Right atrium auricular region (tissue), 2 donors: ENCODE data around the gene NT5C3B. TPM values are rescaled to one million over a fixed set of nuclear protein-coding genes. Genes with fewer than 3 reads are reported as not detected.

ENCODE experiments used
- DNase-seq: peaks from one replicate; pipeline ENCODE4 v3.0.0-alpha.2; 2019; ENCODE audit warnings: low spot score
- H3K27ac ChIP-seq, 2 donors: fragments of 200-600 bp; sonication (generic); 1 replicate in 1 of 2; 2 replicates in 1 of 2; pipeline ENCODE4 v1.5.1; 2016 to 2019
- H3K27me3 ChIP-seq, 2 donors: fragments of 200-600 bp; sonication (generic); one replicate each; pipeline versions ENCODE4 v1.5.1 to v1.6.0; 2017 to 2019
- H3K36me3 ChIP-seq: fragments of 200-600 bp; sonication (generic); one replicate; pipeline ENCODE4 v1.5.1; 2016
- H3K4me1 ChIP-seq, 2 donors: fragments of 200-600 bp; sonication (generic); one replicate each; pipeline versions ENCODE4 v1.5.1 to v1.6.0; 2017 to 2019
- H3K4me3 ChIP-seq, 2 donors: fragments of 200-600 bp; sonication (generic); 1 replicate in 1 of 2; 2 replicates in 1 of 2; pipeline ENCODE4 v1.5.1; 2017 to 2019; ENCODE audit warnings: mild to moderate bottlenecking in 1 of 2, moderate library complexity in 1 of 2
- H3K9me3 ChIP-seq, 2 donors: fragments of 200-600 bp; sonication (generic); one replicate each; pipeline ENCODE4 v1.5.1; 2019
- CTCF ChIP-seq, 2 donors: fragments of 200-600 bp; sonication (generic); IDR thresholded peaks; one replicate each; pipeline ENCODE4 v1.5.1; 2019; ENCODE audit warnings: antibody characterized with exemption in 2 of 2
- total RNA-seq, 2 donors: library from RNA; depleted of rRNA; stranded (reverse); fragments of >200 nt; gene quantifications; one replicate each; pipeline ENCODE4 v1.1.0, GENCODE V29; 2016

NT5C3B gene
- total RNA-seq, 2 donors from 2014 or later = 27.1 to 43.3 TPM

- Histone ChIP-seq H3K36me3 (peaks cover 5% of the 10 kb centered on the region), H3K27ac (no peak overlapping the region), H3K27me3 (no peaks in the 10 kb centered on the region), H3K4me1 (peaks cover 0 to 11% of the 10 kb centered on the region in 2 donors), H3K9me3 (no peaks in the 10 kb centered on the region), H3K4me3 (no peak overlapping the region)
- TF ChIP-seq CTCF (IDR thresholded peaks at IDR 0.05) = no peak
- no peak for DNase-seq
These were observed 35.2 kb downstream of the NT5C3B start for GRCh38 chr17:41800601-41801373.

DNA sequence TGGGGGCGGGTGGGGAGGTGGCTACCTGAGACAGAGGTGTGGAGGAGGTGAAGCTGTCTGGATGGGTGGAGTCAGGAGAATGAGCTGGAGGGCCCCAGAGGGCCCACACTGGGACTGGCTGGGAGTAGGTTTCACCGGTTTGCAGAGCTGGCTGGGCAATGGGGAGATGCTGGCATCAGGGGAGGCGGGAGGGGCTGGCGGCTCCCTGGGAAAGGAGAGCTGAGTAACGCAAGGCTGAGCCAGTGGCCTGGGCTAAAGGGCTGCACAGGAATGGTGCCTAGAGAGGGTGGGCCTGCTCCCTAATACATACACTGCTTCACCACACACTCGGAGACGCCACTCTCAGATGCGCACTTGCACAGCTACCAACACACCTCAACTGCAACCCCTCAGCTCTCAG lies 36.7 kb downstream of the NT5C3B start:
- Histone ChIP-seq H3K4me3 (no peak overlapping the region), H3K9me3 (no peaks in the 10 kb centered on the region), H3K36me3 (no peaks in the 10 kb centered on the region), H3K27ac (no peak overlapping the region), H3K27me3 (no peaks in the 10 kb centered on the region), H3K4me1 (peaks cover 0 to 14% of the 10 kb centered on the region in 2 donors)
- TF ChIP-seq CTCF (IDR thresholded peaks at IDR 0.05) = no peak
- DNase-seq = no peak

GRCh38 chr17:41797377-41797776 lies 38.7 kb downstream of the NT5C3B start:
- DNase-seq = no peak
- Histone ChIP-seq H3K4me3 (no peak overlapping the region), H3K27ac (no peak overlapping the region), H3K27me3 (no peaks in the 10 kb centered on the region), H3K9me3 (no peaks in the 10 kb centered on the region), H3K4me1 (peaks cover 0 to 34% of the 10 kb centered on the region in 2 donors), H3K36me3 (no peaks in the 10 kb centered on the region)
- TF ChIP-seq CTCF (IDR thresholded peaks at IDR 0.05) = no peak

DNA sequence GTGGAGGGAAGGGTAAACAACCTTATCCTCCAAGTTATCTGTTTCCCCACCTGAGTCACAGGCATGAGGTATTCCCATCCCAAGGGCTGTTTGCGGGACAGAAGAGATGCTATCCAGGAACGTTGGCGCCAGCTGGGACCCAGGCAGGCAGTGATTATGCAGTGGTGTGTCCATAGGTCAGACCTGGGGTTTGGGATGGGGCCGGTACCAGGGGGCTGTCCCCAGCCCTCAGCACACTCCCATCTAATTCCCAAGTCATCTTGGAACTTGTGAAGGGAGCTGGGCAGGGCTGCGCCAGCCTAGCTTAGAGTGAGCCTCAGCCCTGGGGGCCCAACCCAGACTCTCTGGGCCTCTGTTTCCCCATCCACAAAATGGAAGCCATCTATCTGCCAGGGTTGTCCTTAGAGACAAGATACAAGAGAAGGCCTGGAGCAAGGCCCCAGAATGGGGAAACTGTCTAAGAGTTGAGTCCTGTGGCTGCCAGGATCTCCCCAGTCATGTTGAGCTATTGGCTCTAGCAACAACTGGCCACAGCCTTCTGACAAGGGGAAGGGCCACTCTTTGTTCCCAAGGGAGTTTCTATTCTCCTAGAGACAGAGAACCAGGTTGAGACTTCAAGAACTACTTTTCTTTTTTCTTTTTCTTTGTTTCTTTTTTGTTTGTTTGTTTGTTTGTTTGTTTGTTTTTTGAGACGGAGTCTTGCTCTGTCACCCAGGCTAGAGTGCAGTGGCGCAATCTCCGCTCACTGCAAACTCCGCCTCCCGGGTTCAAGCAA lies 39.7 kb downstream of the NT5C3B start:
- Histone ChIP-seq H3K27ac (no peak overlapping the region), H3K4me1 (peaks cover 0 to 40% of the 10 kb centered on the region in 2 donors), H3K27me3 (no peaks in the 10 kb centered on the region), H3K4me3 (no peak overlapping the region), H3K9me3 (no peaks in the 10 kb centered on the region), H3K36me3 (no peaks in the 10 kb centered on the region)
- no peak for DNase-seq
- no peak for TF ChIP-seq CTCF (IDR thresholded peaks at IDR 0.05)

- no peaks in the 10 kb centered on the region for H3K9me3 ChIP-seq
- H3K27me3 ChIP-seq = no peaks in the 10 kb centered on the region
- no peaks in the 10 kb centered on the region for H3K36me3 ChIP-seq
- H3K4me3 ChIP-seq = no peak overlapping the region
- DNase-seq = no peak
- H3K4me1 ChIP-seq = peaks cover 0 to 32% of the 10 kb centered on the region in 2 donors
- TF ChIP-seq CTCF (IDR thresholded peaks at IDR 0.05) = no peak
- H3K27ac ChIP-seq = peak overlapping the region; percentile 88 to 95
These were observed 41.5 kb downstream of the NT5C3B start for GRCh38 chr17:41794540-41794975.
